ENCODE data around the gene MGAT2.
"Not testable (repeated sequence)": the region's sequence is repeated elsewhere in the genome, so short reads cannot be mapped to it uniquely, and the experiment has no call there.

The MGAT2 gene

DNA sequence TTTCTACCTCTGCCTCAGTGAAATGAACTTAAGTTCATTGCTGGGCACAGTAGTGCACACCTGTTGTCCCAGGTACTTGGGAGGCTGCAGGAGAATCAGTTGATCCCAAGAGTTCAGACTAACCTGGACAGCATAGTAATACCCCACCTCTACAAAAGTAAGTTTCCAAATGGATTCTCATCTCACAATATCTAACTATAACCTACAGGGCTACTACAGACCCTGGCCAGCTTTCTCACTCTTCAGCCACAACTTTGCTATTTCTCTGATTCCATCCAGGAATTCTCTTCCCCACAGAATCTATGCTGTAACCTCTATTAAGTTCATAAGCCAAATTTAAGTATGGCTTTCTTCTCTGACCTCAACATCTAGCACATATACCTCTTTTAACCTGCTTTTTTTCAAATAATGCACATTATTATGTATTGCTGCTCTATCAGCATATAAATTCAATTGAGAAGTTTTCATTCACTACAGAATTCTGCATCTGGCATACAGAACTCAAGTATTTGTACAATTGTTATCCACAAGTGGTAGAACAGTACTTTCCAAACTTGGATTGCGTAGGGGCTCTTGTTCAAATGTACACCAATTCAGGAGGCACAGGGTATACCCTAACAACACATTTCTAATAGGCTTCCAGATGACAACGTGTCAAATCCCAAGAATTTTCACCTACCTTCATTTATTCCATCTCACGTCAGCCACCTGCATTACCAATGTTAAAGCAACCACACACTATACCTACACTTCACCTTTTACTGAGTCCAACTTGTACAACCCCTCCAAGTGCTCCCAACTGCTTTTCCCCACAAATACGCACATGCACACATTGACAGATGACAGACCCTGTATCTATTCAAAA is 38.3 kb upstream of the MGAT2 start:
- no peak for TF ChIP-seq ZFP30 (CRISPR knock-in tag; IDR thresholded peaks at IDR 0.05)
- peak; percentile 57; the same call in 1 of the 2 replicates for TF ChIP-seq ESRRG (CRISPR knock-in tag; IDR thresholded peaks at IDR 0.05)
- TF ChIP-seq GLIS3 (CRISPR knock-in tag; IDR thresholded peaks at IDR 0.05): peak; percentile 78; the same call in 1 of the 2 replicates
- TF ChIP-seq, protein P1, sequence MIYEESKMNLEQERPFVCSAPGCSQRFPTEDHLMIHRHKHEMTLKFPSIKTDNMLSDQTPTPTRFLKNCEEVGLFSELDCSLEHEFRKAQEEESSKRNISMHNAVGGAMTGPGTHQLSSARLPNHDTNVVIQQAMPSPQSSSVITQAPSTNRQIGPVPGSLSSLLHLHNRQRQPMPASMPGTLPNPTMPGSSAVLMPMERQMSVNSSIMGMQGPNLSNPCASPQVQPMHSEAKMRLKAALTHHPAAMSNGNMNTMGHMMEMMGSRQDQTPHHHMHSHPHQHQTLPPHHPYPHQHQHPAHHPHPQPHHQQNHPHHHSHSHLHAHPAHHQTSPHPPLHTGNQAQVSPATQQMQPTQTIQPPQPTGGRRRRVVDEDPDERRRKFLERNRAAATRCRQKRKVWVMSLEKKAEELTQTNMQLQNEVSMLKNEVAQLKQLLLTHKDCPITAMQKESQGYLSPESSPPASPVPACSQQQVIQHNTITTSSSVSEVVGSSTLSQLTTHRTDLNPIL (CRISPR knock-in tag; IDR thresholded peaks at IDR 0.05; ENCODE audit: low read depth): 0 out of 2 replicates have a peak, but pooled peaks have one; percentile 4
- no peak for ATAC-seq

GRCh38 chr14:49583629-49584028 is 37.0 kb upstream of the MGAT2 start:
- no peak for ATAC-seq
- TF ChIP-seq TCF4 (CRISPR knock-in tag; IDR thresholded peaks at IDR 0.05; ENCODE audit: borderline replicate concordance) (no peak), RARB (CRISPR knock-in tag; IDR thresholded peaks at IDR 0.05) (no peak), ZNF8 (CRISPR knock-in tag; IDR thresholded peaks at IDR 0.05) (no peak), OSR1 (CRISPR knock-in tag; IDR thresholded peaks at IDR 0.05) (no peak), SNAI2 (CRISPR knock-in tag; IDR thresholded peaks at IDR 0.05) (no peak), BACH2 (CRISPR knock-in tag; IDR thresholded peaks at IDR 0.05; ENCODE audit: borderline replicate concordance) (no peak), PPARA (CRISPR knock-in tag; IDR thresholded peaks at IDR 0.05; ENCODE audit: borderline replicate concordance) (no peak), ZNF565 (CRISPR knock-in tag; conservative IDR thresholded peaks at IDR 0.05; ENCODE audit: low read depth) (no peak), CSDC2 (CRISPR knock-in tag; IDR thresholded peaks at IDR 0.05) (no peak), TOX (CRISPR knock-in tag; IDR thresholded peaks at IDR 0.05; ENCODE audit: borderline replicate concordance) (no peak), ISL1 (CRISPR knock-in tag; IDR thresholded peaks at IDR 0.05) (no peak), ESRRG (CRISPR knock-in tag; IDR thresholded peaks at IDR 0.05) (no peak), ZNF70 (CRISPR knock-in tag; IDR thresholded peaks at IDR 0.05) (no peak), ARNTL (CRISPR knock-in tag; IDR thresholded peaks at IDR 0.05; ENCODE audit: borderline replicate concordance, low read depth) (no peak), ZC3H10 (CRISPR knock-in tag; IDR thresholded peaks at IDR 0.05) (no peak), GLIS3 (CRISPR knock-in tag; IDR thresholded peaks at IDR 0.05) (no peak)
- TF ChIP-seq, protein P2, sequence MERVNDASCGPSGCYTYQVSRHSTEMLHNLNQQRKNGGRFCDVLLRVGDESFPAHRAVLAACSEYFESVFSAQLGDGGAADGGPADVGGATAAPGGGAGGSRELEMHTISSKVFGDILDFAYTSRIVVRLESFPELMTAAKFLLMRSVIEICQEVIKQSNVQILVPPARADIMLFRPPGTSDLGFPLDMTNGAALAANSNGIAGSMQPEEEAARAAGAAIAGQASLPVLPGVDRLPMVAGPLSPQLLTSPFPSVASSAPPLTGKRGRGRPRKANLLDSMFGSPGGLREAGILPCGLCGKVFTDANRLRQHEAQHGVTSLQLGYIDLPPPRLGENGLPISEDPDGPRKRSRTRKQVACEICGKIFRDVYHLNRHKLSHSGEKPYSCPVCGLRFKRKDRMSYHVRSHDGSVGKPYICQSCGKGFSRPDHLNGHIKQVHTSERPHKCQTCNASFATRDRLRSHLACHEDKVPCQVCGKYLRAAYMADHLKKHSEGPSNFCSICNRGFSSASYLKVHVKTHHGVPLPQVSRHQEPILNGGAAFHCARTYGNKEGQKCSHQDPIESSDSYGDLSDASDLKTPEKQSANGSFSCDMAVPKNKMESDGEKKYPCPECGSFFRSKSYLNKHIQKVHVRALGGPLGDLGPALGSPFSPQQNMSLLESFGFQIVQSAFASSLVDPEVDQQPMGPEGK (CRISPR knock-in tag; IDR thresholded peaks at IDR 0.05; ENCODE audit: borderline replicate concordance): no peak
- TF ChIP-seq, protein P3, sequence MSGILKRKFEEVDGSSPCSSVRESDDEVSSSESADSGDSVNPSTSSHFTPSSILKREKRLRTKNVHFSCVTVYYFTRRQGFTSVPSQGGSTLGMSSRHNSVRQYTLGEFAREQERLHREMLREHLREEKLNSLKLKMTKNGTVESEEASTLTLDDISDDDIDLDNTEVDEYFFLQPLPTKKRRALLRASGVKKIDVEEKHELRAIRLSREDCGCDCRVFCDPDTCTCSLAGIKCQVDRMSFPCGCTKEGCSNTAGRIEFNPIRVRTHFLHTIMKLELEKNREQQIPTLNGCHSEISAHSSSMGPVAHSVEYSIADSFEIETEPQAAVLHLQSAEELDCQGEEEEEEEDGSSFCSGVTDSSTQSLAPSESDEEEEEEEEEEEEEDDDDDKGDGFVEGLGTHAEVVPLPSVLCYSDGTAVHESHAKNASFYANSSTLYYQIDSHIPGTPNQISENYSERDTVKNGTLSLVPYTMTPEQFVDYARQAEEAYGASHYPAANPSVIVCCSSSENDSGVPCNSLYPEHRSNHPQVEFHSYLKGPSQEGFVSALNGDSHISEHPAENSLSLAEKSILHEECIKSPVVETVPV (CRISPR knock-in tag; IDR thresholded peaks at IDR 0.05): no peak

GRCh38 chr14:49584058-49584457 is 36.5 kb upstream of the MGAT2 start:
- TF ChIP-seq ZFP30 (CRISPR knock-in tag; IDR thresholded peaks at IDR 0.05): no peak
- TF ChIP-seq, protein P2 (CRISPR knock-in tag; IDR thresholded peaks at IDR 0.05; ENCODE audit: borderline replicate concordance): no peak
- no peak for TF ChIP-seq ZNF70 (CRISPR knock-in tag; IDR thresholded peaks at IDR 0.05)
- TF ChIP-seq ZNF8 (CRISPR knock-in tag; IDR thresholded peaks at IDR 0.05): no peak
- TF ChIP-seq ISL1 (CRISPR knock-in tag; IDR thresholded peaks at IDR 0.05): no peak
- TF ChIP-seq OSR1 (CRISPR knock-in tag; IDR thresholded peaks at IDR 0.05): no peak
- TF ChIP-seq, protein P1 (CRISPR knock-in tag; IDR thresholded peaks at IDR 0.05; ENCODE audit: low read depth): no peak
- TF ChIP-seq ZFP3 (CRISPR knock-in tag; IDR thresholded peaks at IDR 0.05): no peak
- TF ChIP-seq TOX (CRISPR knock-in tag; IDR thresholded peaks at IDR 0.05; ENCODE audit: borderline replicate concordance): no peak
- TF ChIP-seq TCF4 (CRISPR knock-in tag; IDR thresholded peaks at IDR 0.05; ENCODE audit: borderline replicate concordance): no peak
- no peak for TF ChIP-seq BACH2 (CRISPR knock-in tag; IDR thresholded peaks at IDR 0.05; ENCODE audit: borderline replicate concordance)
- TF ChIP-seq, protein P3 (CRISPR knock-in tag; IDR thresholded peaks at IDR 0.05): no peak
- TF ChIP-seq POU6F1 (CRISPR knock-in tag; IDR thresholded peaks at IDR 0.05; ENCODE audit: borderline replicate concordance, low read depth): no peak
- no peak for ATAC-seq

DNA sequence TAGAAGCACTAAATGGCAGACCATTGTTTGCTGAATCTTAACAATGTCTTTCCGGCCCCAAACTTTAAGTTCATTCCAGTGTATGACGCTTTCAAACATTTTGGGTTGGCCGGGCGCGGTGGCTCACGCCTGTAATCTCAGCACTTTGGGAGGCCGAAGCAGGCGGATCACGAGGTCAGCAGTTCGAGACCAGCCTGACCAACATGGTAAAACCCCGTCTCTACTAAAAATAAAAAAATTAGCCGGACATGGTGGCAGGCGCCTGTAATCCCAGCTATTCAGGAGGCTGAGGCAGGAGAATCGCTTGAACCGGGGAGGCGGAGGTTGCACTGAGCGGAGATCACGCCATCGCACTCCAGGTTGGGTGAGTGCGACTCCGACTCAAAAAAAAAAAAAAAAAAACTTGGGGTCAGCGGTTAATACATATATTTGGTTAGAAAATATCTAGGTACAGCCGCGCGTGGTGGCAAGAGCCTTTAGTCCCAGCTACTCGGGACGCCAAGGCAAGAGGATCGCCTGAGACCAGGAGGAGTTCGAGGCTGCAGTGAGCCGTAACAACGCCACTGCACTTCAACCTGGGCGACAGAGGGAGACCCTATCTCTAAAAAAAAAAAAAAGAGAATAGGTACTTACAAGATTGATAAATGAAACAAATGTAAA is 35.5 kb upstream of the MGAT2 start:
- not testable (repeated sequence) for ATAC-seq
